MM.1S (cell line): ENCODE results near the gene TGFBR3.

Experiments used
- CTCF ChIP-seq: fragments of 300-600 bp; sonication (generic); IDR thresholded peaks from 2 replicates; pipeline ENCODE4 v1.5.1; 2016; ENCODE audit warnings: antibody characterized with exemption, low read length, mixed read lengths
- EZH2 ChIP-seq: fragments of 300-600 bp; sonication (generic); optimal IDR thresholded peaks from 2 replicates; pipeline ENCODE3; 2017; ENCODE audit warnings: low read depth, mild to moderate bottlenecking, antibody characterized with exemption, low read length, mixed read lengths
- EZH2phosphoT487 ChIP-seq: fragments of 300-600 bp; sonication (generic); IDR thresholded peaks from 2 replicates; pipeline ENCODE4 v1.6.1; 2018; ENCODE audit warnings: antibody characterized with exemption, low read length

DNA sequence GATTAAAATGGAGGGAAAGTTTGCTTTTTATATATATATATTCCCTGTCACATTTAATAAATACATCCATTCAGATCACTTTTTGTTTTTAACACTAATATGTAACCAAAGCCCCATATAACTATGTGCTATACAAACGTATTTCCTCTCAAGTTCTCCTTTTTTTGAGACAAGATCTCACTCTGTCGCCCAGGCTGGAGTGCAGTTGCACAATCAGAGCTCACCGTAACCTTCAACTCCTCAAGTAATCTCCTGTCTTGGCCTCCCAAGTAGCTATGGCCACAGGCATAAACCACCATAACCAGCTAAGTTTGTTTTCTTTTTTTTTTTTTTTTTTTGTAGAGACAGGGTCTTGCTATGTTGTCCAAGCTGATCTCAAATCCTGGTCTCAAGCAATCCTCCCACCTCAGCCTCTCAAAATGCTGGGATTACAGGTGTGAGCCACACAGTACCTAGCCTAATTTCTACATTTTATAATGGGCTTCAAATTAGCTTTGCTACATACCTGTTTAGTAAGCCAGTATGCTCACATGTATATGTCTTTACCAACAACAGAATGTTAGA lies 120.0 kb downstream of the TGFBR3 start:
- TF ChIP-seq EZH2 (no peak), CTCF (no peak), EZH2phosphoT487 (no peak)
